Mucosa of rectum (tissue), 2 donors: Measurements from ENCODE around the gene CCDC196.
A peak's percentile ranks its signal among the peaks of the same experiment; 100 is the strongest.

Experiments
- H3K27ac ChIP-seq, 2 donors: one replicate each; pipeline ENCODE4 v1.7.0; 2013; ENCODE audit warnings: inconsistent platforms in 2 of 2, low read depth in 2 of 2, low read length in 2 of 2
- H3K27me3 ChIP-seq, 2 donors: one replicate each; pipeline ENCODE4 v1.7.0; 2013; ENCODE audit warnings: low read length in 2 of 2; ENCODE audit not compliant: control insufficient read depth in 2 of 2, insufficient read depth in 2 of 2
- H3K36me3 ChIP-seq, 2 donors: one replicate each; pipeline ENCODE4 v1.7.0; 2013; ENCODE audit warnings: low read length in 2 of 2; ENCODE audit not compliant: control insufficient read depth in 2 of 2, insufficient read depth in 2 of 2
- H3K4me1 ChIP-seq, 2 donors: one replicate each; pipeline ENCODE4 v1.7.0; 2013; ENCODE audit warnings: low read length in 2 of 2, mild to moderate bottlenecking in 1 of 2; ENCODE audit not compliant: control insufficient read depth in 2 of 2, insufficient read depth in 2 of 2
- H3K4me3 ChIP-seq, 2 donors: one replicate each; pipeline ENCODE4 v1.7.0; 2013; ENCODE audit warnings: low read length in 2 of 2
- H3K9ac ChIP-seq, 2 donors: one replicate each; pipeline ENCODE4 v1.7.0; 2013; ENCODE audit warnings: low read length in 2 of 2, low read depth in 1 of 2, mild to moderate bottlenecking in 1 of 2
- H3K9me3 ChIP-seq, 2 donors: one replicate each; pipeline ENCODE4 v1.7.0; 2013; ENCODE audit warnings: low read length in 2 of 2; ENCODE audit not compliant: control insufficient read depth in 2 of 2
- donor health status: healthy.
- donor health status: Normal muscosa, but diverticular disease.

The CCDC196 gene

DNA sequence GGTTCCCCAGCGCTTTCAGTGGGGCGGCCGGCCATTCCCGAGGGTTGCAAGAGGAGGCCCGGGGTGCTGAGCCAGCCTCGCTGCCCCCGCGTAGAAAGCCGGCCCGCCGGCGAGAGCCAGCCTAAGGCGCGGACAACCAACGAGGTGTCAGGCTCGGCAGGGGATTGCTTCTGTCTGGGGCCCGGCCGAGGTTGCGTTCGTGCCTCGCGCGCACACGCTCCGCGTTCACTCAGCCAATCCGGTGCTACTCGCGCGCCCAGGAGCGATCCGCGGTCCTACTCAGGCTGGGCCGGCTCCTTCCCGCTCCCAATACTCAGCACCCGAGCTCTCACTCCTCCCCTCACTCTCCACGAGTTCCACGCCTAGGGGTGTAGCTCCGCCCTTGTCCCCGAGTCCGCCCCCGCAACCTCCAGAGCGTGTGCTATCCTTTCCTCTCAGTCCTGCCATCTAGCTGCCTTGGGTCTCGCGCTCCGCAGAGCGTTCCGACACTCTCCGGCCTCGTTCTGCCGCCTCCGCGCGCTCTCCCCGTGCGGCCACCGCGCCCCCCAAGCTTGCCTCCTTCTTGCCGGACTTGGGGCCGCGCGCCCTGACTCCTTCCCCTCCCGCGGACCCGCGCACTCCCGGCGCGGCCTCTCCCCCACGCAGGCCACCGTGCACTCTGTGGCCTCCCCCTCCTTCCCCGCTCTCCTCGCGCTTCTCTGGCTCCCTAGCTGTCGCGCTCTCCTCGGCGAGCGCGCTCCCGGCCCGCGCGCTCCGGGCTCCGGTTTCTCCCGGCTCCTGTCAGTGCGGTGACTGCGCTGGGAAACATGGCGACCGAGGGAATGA, 21.8 kb downstream of the CCDC196 start, which contains the start of gene GPHN:
TSS of gene GPHN (plus strand) at position 426 of the 825 bp plus-strand sequence.
- H3K27ac ChIP-seq = peak within 1 kb of the TSS; percentile 93 to 96
- H3K9me3 ChIP-seq = no peaks in the 10 kb centered on the region
- H3K4me3 ChIP-seq = peak within 1 kb of the TSS; percentile 76 to 99
- H3K36me3 ChIP-seq = no peaks in the 10 kb centered on the region
- H3K4me1 ChIP-seq = peaks cover 5 to 11% of the 10 kb centered on the region in 2 donors
- H3K9ac ChIP-seq = peak within 1 kb of the TSS; percentile 84 to 89
- H3K27me3 ChIP-seq = no peaks in the 10 kb centered on the region

DNA sequence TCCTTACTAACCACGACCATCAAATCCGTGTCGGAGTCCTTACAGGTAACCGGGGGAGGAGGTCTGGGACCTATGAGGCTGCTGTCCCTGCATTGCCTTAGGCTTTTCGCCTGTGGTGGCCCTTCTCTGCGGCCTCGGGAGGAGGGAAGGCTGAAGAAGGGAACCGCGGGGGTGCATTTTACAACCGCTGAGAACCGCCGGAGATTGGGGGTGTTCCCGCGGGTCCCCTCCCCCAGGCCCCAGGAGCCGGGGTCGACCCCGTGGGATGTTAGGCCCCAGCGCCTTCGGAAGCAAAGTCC, 22.3 kb downstream of the CCDC196 start:
- H3K4me3 ChIP-seq = peak overlapping the region; percentile 76 to 99
- H3K9ac ChIP-seq = peak overlapping the region; percentile 84 to 89
- H3K27ac ChIP-seq = peak overlapping the region; percentile 93 to 96
- no peaks in the 10 kb centered on the region for H3K36me3 ChIP-seq
- H3K27me3 ChIP-seq = no peaks in the 10 kb centered on the region
- H3K4me1 ChIP-seq = peaks cover 5 to 11% of the 10 kb centered on the region in 2 donors
- no peaks in the 10 kb centered on the region for H3K9me3 ChIP-seq

DNA sequence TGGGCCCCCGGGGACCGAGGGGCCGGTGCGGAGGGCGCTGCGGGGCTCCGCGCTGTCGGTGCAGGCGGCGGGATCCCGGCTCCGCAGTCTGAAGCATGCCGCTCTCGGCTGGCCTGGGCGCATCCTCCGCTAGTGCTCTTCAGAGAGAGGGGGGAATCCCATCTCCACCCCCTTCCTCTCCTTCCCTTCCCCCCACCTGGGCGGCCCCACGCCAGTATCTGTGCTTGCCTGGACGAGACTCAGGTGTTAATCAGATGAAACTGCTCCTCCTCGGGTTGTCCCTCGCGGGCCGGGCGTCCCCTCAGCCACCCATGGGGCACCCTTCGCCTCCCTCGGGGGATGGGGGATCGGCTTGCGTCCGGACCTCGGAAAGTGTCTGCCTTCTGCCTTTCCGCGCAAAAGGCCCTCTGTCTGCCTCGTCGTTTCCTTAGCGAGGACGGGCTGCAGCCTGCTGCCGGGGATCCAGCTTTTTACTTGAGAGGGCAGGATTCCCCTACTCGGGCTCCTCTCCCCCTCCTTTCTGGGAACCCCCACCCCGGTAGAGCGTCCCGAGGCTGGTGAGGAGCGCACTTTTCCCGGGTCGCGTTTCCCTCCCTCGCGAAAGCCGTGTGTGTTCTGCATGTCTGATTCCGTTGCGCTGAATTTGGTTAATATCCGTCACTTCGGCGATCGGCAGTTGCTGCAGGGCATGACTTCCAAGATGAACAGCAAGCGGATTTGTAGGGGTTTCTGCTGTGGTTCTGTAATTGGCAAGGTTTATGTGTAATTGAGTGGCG, 22.9 kb downstream of the CCDC196 start:
- Histone ChIP-seq H3K4me1 (peaks cover 5 to 11% of the 10 kb centered on the region in 2 donors), H3K27me3 (no peaks in the 10 kb centered on the region), H3K27ac (peak overlapping the region; percentile 93 to 96), H3K9ac (peak overlapping the region; percentile 84 to 89), H3K4me3 (peak overlapping the region; percentile 76 to 99), H3K9me3 (no peaks in the 10 kb centered on the region), H3K36me3 (no peaks in the 10 kb centered on the region)

DNA sequence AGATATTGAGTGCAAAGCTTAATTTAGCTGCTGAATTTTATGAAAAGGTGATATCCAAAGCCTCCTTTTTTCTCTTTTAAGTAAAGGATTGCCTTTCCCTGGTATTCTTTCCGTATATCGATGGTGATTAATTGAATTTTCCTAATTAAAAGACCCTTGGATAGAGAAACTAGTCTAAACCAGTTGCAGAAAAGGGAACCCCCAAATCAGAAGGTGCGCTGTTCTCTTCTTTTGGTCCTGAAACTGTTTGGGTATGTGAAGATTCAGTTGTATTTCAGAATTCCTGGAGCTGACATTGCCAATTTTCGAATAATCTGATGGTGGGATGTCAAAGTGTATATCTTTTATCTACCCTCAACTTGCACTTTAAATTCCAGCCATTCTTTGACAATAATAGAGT, 23.7 kb downstream of the CCDC196 start:
- no peak overlapping the region for H3K27ac ChIP-seq
- H3K4me3 ChIP-seq = peak overlapping the region; percentile 11 to 99
- H3K4me1 ChIP-seq = peaks cover 5 to 11% of the 10 kb centered on the region in 2 donors
- H3K9ac ChIP-seq = peak overlapping the region in 1 of 2 donors; percentile 84
- H3K27me3 ChIP-seq = no peaks in the 10 kb centered on the region
- H3K36me3 ChIP-seq = no peaks in the 10 kb centered on the region
- no peaks in the 10 kb centered on the region for H3K9me3 ChIP-seq

DNA sequence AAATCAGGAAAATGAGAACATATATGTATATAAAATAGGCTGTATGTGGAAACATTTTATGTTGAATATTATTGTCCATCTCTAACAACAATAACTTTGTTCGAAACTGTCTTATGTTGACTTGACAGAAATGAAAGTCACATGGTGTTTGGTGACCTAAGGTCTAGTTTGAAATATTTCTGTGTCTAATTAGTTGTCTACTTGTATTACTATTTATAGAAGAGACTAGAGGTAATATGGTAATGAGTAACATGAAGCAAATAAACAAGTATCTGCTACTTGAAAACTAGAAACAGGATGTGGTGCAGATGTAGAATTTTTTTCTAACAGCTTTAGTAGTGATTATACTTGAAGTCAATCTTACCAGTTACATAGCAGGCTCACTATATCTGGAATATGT, 25.7 kb downstream of the CCDC196 start:
- no peak overlapping the region for H3K9ac ChIP-seq
- H3K4me3 ChIP-seq = no peak overlapping the region
- H3K9me3 ChIP-seq = no peaks in the 10 kb centered on the region
- no peaks in the 10 kb centered on the region for H3K27me3 ChIP-seq
- H3K27ac ChIP-seq = no peak overlapping the region
- no peaks in the 10 kb centered on the region for H3K36me3 ChIP-seq
- H3K4me1 ChIP-seq = peaks cover 5 to 10% of the 10 kb centered on the region in 2 donors

DNA sequence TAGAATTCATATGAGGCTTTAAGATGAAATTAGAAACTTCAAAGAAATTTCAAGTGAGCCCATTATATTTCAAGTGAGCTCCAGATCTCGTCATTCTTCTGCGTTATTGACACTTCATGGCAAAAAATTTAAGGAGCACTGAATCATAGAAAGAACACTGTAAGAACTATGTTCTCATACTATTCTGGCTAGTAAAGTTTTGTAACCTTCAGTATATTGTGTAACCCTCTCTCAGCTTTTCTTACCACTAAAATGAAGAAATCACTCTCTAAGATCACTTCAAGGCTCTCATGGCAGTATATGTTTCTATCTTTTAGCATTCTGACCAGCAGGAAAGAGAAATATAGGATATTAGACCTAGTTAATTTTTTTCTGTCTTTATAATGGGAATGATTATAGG, 28.0 kb downstream of the CCDC196 start:
- H3K9ac ChIP-seq = no peak overlapping the region
- H3K4me3 ChIP-seq = no peak overlapping the region
- peaks cover under 1 to 5% of the 10 kb centered on the region in 2 donors for H3K4me1 ChIP-seq
- no peaks in the 10 kb centered on the region for H3K27me3 ChIP-seq
- H3K27ac ChIP-seq = no peak overlapping the region
- no peaks in the 10 kb centered on the region for H3K9me3 ChIP-seq
- H3K36me3 ChIP-seq = no peaks in the 10 kb centered on the region

DNA sequence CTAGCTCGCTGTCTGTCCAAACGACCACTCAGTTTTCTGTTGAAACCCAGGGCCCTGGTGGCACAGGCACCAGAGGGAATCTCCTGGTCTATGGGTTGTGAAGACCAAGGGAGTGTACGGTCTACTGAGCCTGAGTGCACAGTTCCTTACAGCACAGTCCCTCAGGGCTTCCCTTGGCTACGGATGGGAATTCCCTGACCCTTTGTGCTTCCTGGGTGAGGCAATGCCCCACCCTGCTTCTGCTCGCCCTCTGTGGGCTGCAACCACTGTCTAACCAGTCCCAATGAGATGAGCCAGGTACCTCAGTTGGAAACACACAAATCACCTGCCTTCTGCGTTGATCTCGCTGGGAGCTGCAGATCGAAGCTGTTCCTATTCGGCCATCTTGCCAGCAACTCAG, 44.4 kb downstream of the CCDC196 start:
- H3K4me1 ChIP-seq = no peaks in the 10 kb centered on the region
- H3K9ac ChIP-seq = no peak overlapping the region
- H3K27ac ChIP-seq = no peak overlapping the region
- no peaks in the 10 kb centered on the region for H3K9me3 ChIP-seq
- H3K4me3 ChIP-seq = no peak overlapping the region
- H3K27me3 ChIP-seq = no peaks in the 10 kb centered on the region
- no peaks in the 10 kb centered on the region for H3K36me3 ChIP-seq

DNA sequence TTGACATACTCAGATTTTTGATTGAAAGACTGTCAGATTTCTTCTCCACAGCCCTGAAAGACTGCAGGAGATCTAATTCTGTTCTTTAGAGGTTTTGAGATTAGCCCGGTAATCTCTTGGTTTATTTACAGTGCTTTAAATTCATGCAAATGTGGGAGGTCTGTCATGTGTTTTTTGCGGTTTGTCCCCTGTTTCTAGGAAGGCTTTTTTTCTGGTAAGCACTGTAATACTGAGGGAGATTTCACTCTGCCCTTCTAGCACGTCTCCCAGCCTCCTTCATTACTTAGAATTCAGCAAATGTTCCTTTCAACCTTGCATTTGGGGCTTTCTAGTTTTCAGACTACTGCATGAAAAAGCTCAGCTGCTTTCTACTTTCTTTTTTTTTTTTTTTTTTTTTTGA, 52.9 kb downstream of the CCDC196 start:
- Histone ChIP-seq H3K9ac (no peak overlapping the region), H3K36me3 (no peaks in the 10 kb centered on the region), H3K4me1 (no peaks in the 10 kb centered on the region), H3K4me3 (no peak overlapping the region), H3K27ac (no peak overlapping the region), H3K27me3 (no peaks in the 10 kb centered on the region), H3K9me3 (no peaks in the 10 kb centered on the region)

DNA sequence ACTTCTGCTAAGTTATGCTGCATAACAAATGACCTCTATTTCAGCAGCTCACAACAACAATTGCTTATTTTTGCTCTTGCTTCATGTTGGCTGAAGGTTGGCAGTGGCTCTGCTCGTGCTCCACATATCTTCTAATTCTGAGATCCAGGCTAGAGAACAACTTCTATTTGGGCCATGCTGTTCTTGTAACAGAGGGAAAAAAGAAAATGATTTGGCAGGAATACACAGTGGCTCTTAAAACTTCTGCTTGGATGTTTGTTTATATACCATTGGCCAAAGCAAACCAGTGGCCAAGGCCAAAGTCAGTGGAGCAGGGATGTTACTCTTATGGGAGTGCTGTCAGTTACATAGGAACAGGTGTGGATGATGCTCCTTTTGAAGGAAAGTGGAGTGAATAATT, 53.9 kb downstream of the CCDC196 start:
- Histone ChIP-seq H3K27me3 (no peaks in the 10 kb centered on the region), H3K27ac (no peak overlapping the region), H3K4me3 (no peak overlapping the region), H3K9ac (no peak overlapping the region), H3K9me3 (no peaks in the 10 kb centered on the region), H3K36me3 (no peaks in the 10 kb centered on the region), H3K4me1 (no peaks in the 10 kb centered on the region)

DNA sequence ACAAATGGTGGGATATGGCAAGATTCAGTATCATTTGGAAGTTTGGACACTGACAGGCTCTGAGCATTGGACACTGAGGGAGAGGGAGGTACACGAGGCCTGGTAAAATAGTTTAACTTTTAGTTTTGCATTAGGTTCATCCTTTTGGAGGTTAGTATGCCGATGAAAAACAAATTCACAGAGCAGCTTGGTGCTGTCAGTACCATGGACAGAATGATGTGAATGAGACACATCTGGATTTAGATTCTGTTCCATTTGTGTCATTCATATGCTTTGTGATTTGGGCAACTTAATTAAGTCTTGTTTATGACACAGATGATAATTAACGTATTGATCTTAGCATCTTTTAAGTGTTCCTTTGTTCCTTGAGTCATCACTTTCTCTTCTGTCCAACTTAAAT, 55.5 kb downstream of the CCDC196 start:
- Histone ChIP-seq H3K27ac (no peak overlapping the region), H3K27me3 (no peaks in the 10 kb centered on the region), H3K9ac (no peak overlapping the region), H3K9me3 (no peaks in the 10 kb centered on the region), H3K36me3 (no peaks in the 10 kb centered on the region), H3K4me3 (no peak overlapping the region), H3K4me1 (no peaks in the 10 kb centered on the region)
